ENCODE results near the gene SP7. TPM values are rescaled to one million over a fixed set of nuclear protein-coding genes. Genes with fewer than 3 reads are reported as not detected.
A peak's percentile ranks its signal among the peaks of the same experiment; 100 is the strongest.
"Not testable (repeated sequence)": the region's sequence is repeated elsewhere in the genome, so short reads cannot be mapped to it uniquely, and the experiment has no call there.

The SP7 gene
- total and polyA plus RNA-seq, 8 donors, result not detected

DNA sequence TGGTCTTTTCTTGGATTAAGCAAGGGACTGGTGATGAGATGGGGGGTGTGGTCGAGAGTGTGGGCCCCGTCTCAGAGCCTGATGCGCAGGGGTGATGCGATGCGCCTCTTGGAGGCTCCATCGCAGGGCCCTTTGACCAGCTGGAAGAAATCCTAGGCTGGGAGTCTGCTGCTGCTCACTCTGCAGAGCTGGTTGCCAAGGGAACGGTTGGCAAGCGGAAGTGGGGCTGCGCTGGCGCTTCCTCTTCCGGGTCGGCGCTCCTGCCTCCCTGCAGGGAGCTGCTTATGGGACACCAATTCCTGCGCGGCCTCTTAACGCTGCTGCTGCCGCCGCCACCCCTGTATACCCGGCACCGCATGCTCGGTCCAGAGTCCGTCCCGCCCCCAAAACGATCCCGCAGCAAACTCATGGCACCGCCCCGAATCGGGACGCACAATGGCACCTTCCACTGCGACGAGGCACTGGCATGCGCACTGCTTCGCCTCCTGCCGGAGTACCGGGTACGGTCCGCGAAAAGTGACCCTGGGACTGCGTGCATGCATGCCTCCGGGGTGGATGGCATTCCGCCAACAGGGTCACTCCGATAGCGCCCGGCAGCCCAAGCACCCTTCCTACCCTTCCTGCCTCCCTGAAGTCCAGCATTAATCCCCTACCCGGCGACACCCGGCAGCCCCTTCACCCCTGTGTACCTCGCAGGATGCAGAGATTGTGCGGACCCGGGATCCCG is 36.5 kb downstream of the SP7 start, which contains the start of gene MYG1:
Gene MYG1 (plus strand): TSS at position 242 of the 727 bp plus-strand sequence. CDS start 43 bp downstream, at position 285.
- TF ChIP-seq POLR2A (IDR thresholded peaks at IDR 0.05) (peak in 1 of 4 donors; percentile 38), POLR2AphosphoS5 (IDR thresholded peaks at IDR 0.05) (peak in 2 of 3 donors; percentile 69 to 95), EP300 (IDR thresholded peaks at IDR 0.05) (no peak)
- TF ChIP-seq, protein P1, sequence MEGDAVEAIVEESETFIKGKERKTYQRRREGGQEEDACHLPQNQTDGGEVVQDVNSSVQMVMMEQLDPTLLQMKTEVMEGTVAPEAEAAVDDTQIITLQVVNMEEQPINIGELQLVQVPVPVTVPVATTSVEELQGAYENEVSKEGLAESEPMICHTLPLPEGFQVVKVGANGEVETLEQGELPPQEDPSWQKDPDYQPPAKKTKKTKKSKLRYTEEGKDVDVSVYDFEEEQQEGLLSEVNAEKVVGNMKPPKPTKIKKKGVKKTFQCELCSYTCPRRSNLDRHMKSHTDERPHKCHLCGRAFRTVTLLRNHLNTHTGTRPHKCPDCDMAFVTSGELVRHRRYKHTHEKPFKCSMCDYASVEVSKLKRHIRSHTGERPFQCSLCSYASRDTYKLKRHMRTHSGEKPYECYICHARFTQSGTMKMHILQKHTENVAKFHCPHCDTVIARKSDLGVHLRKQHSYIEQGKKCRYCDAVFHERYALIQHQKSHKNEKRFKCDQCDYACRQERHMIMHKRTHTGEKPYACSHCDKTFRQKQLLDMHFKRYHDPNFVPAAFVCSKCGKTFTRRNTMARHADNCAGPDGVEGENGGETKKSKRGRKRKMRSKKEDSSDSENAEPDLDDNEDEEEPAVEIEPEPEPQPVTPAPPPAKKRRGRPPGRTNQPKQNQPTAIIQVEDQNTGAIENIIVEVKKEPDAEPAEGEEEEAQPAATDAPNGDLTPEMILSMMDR (IDR thresholded peaks at IDR 0.05), result peak in 2 of 7 experiments; percentile 28 to 43
- H3K36me3 ChIP-seq, result peaks cover 15 to 58% (median 52%) of the 10 kb centered on the region in 4 donors
- no peaks in the 10 kb centered on the region for H3K27me3 ChIP-seq
- peaks cover 43 to 81% (median 66%) of the 10 kb centered on the region in 4 donors for H3K4me1 ChIP-seq
- 0 to 3% (median 1%) methylated on average over 19 to 51 of the region's 51 CpGs for WGBS, 5 donors
- no peaks in the 10 kb centered on the region for H3K9me3 ChIP-seq
- peak within 1 kb of the TSS; percentile 67 to 89 (median 76) for H3K27ac ChIP-seq
- H3K4me3 ChIP-seq, result peak within 1 kb of the TSS; percentile 73 to 99 (median 78)
- intact Hi-C loops (cut with DNase I; ENCODE audit: low total_unique reads), result no loop called here
- peak; percentile 89 to 97 for DNase-seq

- H3K4me3 ChIP-seq, result peak overlapping the region; percentile 73 to 99 (median 78)
- peaks cover 43 to 82% (median 69%) of the 10 kb centered on the region in 4 donors for H3K4me1 ChIP-seq
- TF ChIP-seq, protein P1 (IDR thresholded peaks at IDR 0.05), result no peak
- no peak for TF ChIP-seq POLR2AphosphoS5 (IDR thresholded peaks at IDR 0.05)
- no peak for TF ChIP-seq EP300 (IDR thresholded peaks at IDR 0.05)
- no peak for TF ChIP-seq POLR2A (IDR thresholded peaks at IDR 0.05)
- 49 to 62% (median 53%) methylated on average over 5 of the region's 5 CpGs for WGBS, 5 donors
- H3K9me3 ChIP-seq, result no peaks in the 10 kb centered on the region
- H3K27me3 ChIP-seq, result no peaks in the 10 kb centered on the region
- peak overlapping the region; percentile 67 to 89 (median 76) for H3K27ac ChIP-seq
- intact Hi-C loops (cut with DNase I; ENCODE audit: low total_unique reads), result no loop called here
- peak in 1 of 2 donors; percentile 67 for DNase-seq
- H3K36me3 ChIP-seq, result peaks cover 15 to 53% (median 47%) of the 10 kb centered on the region in 4 donors
These were observed 37.1 kb downstream of the SP7 start for GRCh38 chr12:53299101-53299453.

DNA sequence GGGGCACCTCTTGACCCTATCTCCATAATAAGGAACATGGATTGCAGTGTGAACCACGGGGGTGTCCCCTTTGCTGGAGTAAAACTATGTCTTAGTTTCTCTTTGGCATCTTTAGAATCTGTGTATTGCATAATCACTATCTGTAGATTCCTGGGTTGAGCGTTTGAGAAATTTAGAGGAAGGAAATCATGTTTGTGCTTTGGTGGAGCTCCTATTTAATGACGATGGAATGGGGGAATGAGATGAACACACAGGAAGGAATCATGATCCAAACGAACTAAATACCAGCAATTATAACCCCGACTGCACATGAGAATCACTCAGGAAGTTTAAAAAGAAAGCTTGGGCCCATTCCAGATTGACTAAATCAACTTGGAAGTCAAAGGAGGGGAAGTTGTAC is 38.0 kb downstream of the SP7 start:
- Histone ChIP-seq H3K4me3 (peak overlapping the region in 1 of 4 donors; percentile 2), H3K9me3 (no peaks in the 10 kb centered on the region), H3K4me1 (peaks cover 43 to 78% (median 65%) of the 10 kb centered on the region in 4 donors), H3K27ac (peak overlapping the region in 4 of 5 donors; percentile 1 to 89 (median 76)), H3K27me3 (no peaks in the 10 kb centered on the region), H3K36me3 (peaks cover 11 to 44% (median 38%) of the 10 kb centered on the region in 4 donors)
- TF ChIP-seq POLR2AphosphoS5 (IDR thresholded peaks at IDR 0.05) (no peak), POLR2A (IDR thresholded peaks at IDR 0.05) (no peak)
- TF ChIP-seq, protein P1 (IDR thresholded peaks at IDR 0.05), result no peak
- 36 to 66% (median 55%) methylated on average over 5 of the region's 5 CpGs for WGBS, 5 donors
- no peak for DNase-seq
- intact Hi-C loops (cut with DNase I; ENCODE audit: low total_unique reads), result no loop called here

DNA sequence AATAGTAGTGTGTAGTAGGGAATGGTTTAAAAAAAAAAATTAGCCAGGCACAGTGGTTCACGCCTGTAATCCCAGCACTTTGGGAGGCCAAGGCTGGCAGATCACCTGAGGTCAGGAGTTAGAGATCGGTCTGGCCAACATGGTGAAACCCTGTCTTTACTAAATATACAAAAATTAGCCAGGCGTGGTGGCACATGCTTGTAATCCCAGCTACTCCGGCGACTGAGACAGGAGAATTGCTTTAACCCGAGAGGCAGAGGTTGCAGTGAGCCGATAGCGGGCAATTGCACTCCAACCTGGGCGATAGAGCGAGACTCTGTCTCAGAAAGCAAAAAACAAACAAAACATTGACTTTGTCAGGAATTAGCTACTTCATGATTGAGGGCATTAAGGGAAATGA is 39.0 kb downstream of the SP7 start:
- H3K27me3 ChIP-seq; DNase-seq; H3K4me3 ChIP-seq; intact Hi-C loops (cut with DNase I; ENCODE audit: low total_unique reads); H3K9me3 ChIP-seq: not testable (repeated sequence)
- Histone ChIP-seq H3K4me1 (peaks cover 34 to 67% (median 58%) of the 10 kb centered on the region in 4 donors), H3K36me3 (peaks cover 7 to 33% (median 28%) of the 10 kb centered on the region in 4 donors), H3K27ac (peak overlapping the region in 3 of 5 donors; percentile 1 to 90 (median 89))
- 93 to 94% (median 93%) methylated on average over 10 of the region's 10 CpGs for WGBS, 5 donors

GRCh38 chr12:53295891-53296219 is 40.3 kb downstream of the SP7 start:
- intact Hi-C loops (cut with DNase I; ENCODE audit: low total_unique reads), result no loop called here
- peaks cover 30 to 55% (median 48%) of the 10 kb centered on the region in 4 donors for H3K4me1 ChIP-seq
- WGBS, 5 donors, result 2 to 4% (median 3%) methylated on average over 12 of the region's 12 CpGs

More at GRCh38 chr12:53295891-53296219, 40.3 kb downstream of the SP7 start:
- peak overlapping the region; percentile 73 to 92 (median 83) for H3K4me3 ChIP-seq
- H3K9me3 ChIP-seq, result no peaks in the 10 kb centered on the region
- TF ChIP-seq POLR2AphosphoS5 (IDR thresholded peaks at IDR 0.05) (no peak), POLR2A (IDR thresholded peaks at IDR 0.05) (no peak), EP300 (IDR thresholded peaks at IDR 0.05) (no peak)
- TF ChIP-seq, protein P1 (IDR thresholded peaks at IDR 0.05), result no peak
- no peak for DNase-seq
- peaks cover 7 to 22% (median 16%) of the 10 kb centered on the region in 4 donors for H3K36me3 ChIP-seq
- H3K27ac ChIP-seq, result peak overlapping the region; percentile 83 to 93 (median 89)
- no peaks in the 10 kb centered on the region for H3K27me3 ChIP-seq
